ENCODE data around the gene KCNJ18. TPM values are rescaled to one million over a fixed set of nuclear protein-coding genes. Genes with fewer than 3 reads are reported as not detected.
"Not testable (repeated sequence)": the region's sequence is repeated elsewhere in the genome, so short reads cannot be mapped to it uniquely, and the experiment has no call there.

Gene KCNJ18
- polyA plus RNA-seq, 1 donor from 2014 or later = not detected

- not testable (repeated sequence) for H3K27me3 ChIP-seq (ENCODE audit: insufficient read depth, low read depth, low read length); H3K27ac ChIP-seq (ENCODE audit: low read length); H3K9ac ChIP-seq (ENCODE audit: low read length); H3K36me3 ChIP-seq (ENCODE audit: insufficient read depth, low read length); H3F3A ChIP-seq (ENCODE audit: insufficient read depth, low read length, poor library complexity, severe bottlenecking); H3K79me2 ChIP-seq (replicated peaks; ENCODE audit: insufficient read depth, low read length); H3K4me2 ChIP-seq (ENCODE audit: low read length); H3K4me3 ChIP-seq (ENCODE audit: low read length); H4K20me1 ChIP-seq (ENCODE audit: insufficient read depth); H2AFZ ChIP-seq (ENCODE audit: low read depth, low read length); H3K9me2 ChIP-seq (ENCODE audit: insufficient read depth, low read length)
- peaks cover 10% of the 10 kb centered on the region for H3K9me3 ChIP-seq (ENCODE audit: low read length)
Observed at GRCh38 chr17:21708612-21709535, 16.6 kb downstream of the KCNJ18 start.

DNA sequence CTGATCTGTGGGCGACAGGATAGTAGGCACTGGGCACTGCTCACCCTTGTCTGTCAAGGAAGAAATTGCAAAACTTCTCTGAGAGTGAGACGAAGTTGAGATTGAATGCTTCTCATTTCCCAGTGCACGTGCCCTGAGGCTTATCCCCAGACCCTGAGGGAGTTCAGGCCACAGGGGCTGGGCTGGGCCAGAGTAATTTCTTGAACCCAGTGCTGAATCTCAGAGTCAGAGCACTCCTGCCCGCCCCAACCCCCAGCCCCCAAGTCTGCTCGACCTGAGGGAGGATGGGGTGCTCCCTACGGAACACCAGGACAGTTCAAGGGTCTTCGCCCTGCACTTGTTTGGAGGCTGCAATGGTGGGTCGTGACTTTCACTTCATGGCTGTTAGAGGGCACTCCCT lies 17.7 kb downstream of the KCNJ18 start:
- H2AFZ ChIP-seq (ENCODE audit: low read depth, low read length); H3K36me3 ChIP-seq (ENCODE audit: insufficient read depth, low read length); H3K27ac ChIP-seq (ENCODE audit: low read length); H3K9me3 ChIP-seq (ENCODE audit: low read length); H3K9ac ChIP-seq (ENCODE audit: low read length); H3F3A ChIP-seq (ENCODE audit: insufficient read depth, low read length, poor library complexity, severe bottlenecking); H3K4me2 ChIP-seq (ENCODE audit: low read length); H3K27me3 ChIP-seq (ENCODE audit: insufficient read depth, low read depth, low read length); H3K4me3 ChIP-seq (ENCODE audit: low read length); H3K9me2 ChIP-seq (ENCODE audit: insufficient read depth, low read length); H4K20me1 ChIP-seq (ENCODE audit: insufficient read depth); H3K79me2 ChIP-seq (replicated peaks; ENCODE audit: insufficient read depth, low read length): not testable (repeated sequence)

DNA sequence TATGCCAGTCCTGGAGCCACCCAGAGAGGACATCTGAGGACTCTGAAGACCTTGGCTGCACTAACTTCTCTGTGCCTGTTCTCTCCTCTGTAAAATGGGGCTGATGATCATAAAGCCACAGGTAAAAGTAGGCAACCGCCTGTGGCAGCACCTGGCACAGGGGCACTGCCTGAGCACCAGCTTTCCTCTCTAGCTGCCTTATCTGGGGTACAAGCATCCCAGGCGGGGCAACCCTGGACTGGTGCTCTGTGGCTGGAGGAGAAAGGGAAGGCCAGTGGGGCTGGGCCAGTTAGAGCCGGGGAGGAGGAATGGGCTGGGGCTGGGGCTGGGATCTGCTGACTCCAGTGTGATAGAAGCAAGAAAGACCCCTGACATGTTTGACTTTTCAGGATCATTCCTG lies 18.2 kb downstream of the KCNJ18 start:
- not testable (repeated sequence) for H2AFZ ChIP-seq (ENCODE audit: low read depth, low read length); H3K4me2 ChIP-seq (ENCODE audit: low read length); H4K20me1 ChIP-seq (ENCODE audit: insufficient read depth); H3F3A ChIP-seq (ENCODE audit: insufficient read depth, low read length, poor library complexity, severe bottlenecking); H3K9me2 ChIP-seq (ENCODE audit: insufficient read depth, low read length); H3K27me3 ChIP-seq (ENCODE audit: insufficient read depth, low read depth, low read length); H3K79me2 ChIP-seq (replicated peaks; ENCODE audit: insufficient read depth, low read length); H3K27ac ChIP-seq (ENCODE audit: low read length); H3K9me3 ChIP-seq (ENCODE audit: low read length); H3K4me3 ChIP-seq (ENCODE audit: low read length); H3K9ac ChIP-seq (ENCODE audit: low read length); H3K36me3 ChIP-seq (ENCODE audit: insufficient read depth, low read length)

GRCh38 chr17:21711182-21711581 lies 18.9 kb downstream of the KCNJ18 start:
- Histone ChIP-seq H3F3A (ENCODE audit: insufficient read depth, low read length, poor library complexity, severe bottlenecking) (no peaks in the 10 kb centered on the region), H3K27ac (ENCODE audit: low read length) (no peak overlapping the region), H2AFZ (ENCODE audit: low read depth, low read length) (no peak overlapping the region), H3K9ac (ENCODE audit: low read length) (no peak overlapping the region), H3K79me2 (replicated peaks; ENCODE audit: insufficient read depth, low read length) (no peaks in the 10 kb centered on the region), H3K36me3 (ENCODE audit: insufficient read depth, low read length) (no peaks in the 10 kb centered on the region), H4K20me1 (ENCODE audit: insufficient read depth) (no peaks in the 10 kb centered on the region), H3K9me2 (ENCODE audit: insufficient read depth, low read length) (no peaks in the 10 kb centered on the region), H3K9me3 (ENCODE audit: low read length) (peaks cover 3% of the 10 kb centered on the region), H3K4me3 (ENCODE audit: low read length) (no peak overlapping the region), H3K4me2 (ENCODE audit: low read length) (no peak overlapping the region), H3K27me3 (ENCODE audit: insufficient read depth, low read depth, low read length) (no peaks in the 10 kb centered on the region)
- TF ChIP-seq, protein P1, sequence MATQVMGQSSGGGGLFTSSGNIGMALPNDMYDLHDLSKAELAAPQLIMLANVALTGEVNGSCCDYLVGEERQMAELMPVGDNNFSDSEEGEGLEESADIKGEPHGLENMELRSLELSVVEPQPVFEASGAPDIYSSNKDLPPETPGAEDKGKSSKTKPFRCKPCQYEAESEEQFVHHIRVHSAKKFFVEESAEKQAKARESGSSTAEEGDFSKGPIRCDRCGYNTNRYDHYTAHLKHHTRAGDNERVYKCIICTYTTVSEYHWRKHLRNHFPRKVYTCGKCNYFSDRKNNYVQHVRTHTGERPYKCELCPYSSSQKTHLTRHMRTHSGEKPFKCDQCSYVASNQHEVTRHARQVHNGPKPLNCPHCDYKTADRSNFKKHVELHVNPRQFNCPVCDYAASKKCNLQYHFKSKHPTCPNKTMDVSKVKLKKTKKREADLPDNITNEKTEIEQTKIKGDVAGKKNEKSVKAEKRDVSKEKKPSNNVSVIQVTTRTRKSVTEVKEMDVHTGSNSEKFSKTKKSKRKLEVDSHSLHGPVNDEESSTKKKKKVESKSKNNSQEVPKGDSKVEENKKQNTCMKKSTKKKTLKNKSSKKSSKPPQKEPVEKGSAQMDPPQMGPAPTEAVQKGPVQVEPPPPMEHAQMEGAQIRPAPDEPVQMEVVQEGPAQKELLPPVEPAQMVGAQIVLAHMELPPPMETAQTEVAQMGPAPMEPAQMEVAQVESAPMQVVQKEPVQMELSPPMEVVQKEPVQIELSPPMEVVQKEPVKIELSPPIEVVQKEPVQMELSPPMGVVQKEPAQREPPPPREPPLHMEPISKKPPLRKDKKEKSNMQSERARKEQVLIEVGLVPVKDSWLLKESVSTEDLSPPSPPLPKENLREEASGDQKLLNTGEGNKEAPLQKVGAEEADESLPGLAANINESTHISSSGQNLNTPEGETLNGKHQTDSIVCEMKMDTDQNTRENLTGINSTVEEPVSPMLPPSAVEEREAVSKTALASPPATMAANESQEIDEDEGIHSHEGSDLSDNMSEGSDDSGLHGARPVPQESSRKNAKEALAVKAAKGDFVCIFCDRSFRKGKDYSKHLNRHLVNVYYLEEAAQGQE (IDR thresholded peaks at IDR 0.05; ENCODE audit: borderline replicate concordance) = no peak
- no peak for TF ChIP-seq SMC3 (conservative IDR thresholded peaks at IDR 0.05; ENCODE audit: poor library complexity)
- TF ChIP-seq MXI1 (conservative IDR thresholded peaks at IDR 0.05; ENCODE audit: poor library complexity, severe bottlenecking) = no peak
- no peak for TF ChIP-seq RAD21 (conservative IDR thresholded peaks at IDR 0.05)
- no peak for TF ChIP-seq TAF1 (IDR thresholded peaks at IDR 0.05; ENCODE audit: low read depth)
- TF ChIP-seq, protein P2, sequence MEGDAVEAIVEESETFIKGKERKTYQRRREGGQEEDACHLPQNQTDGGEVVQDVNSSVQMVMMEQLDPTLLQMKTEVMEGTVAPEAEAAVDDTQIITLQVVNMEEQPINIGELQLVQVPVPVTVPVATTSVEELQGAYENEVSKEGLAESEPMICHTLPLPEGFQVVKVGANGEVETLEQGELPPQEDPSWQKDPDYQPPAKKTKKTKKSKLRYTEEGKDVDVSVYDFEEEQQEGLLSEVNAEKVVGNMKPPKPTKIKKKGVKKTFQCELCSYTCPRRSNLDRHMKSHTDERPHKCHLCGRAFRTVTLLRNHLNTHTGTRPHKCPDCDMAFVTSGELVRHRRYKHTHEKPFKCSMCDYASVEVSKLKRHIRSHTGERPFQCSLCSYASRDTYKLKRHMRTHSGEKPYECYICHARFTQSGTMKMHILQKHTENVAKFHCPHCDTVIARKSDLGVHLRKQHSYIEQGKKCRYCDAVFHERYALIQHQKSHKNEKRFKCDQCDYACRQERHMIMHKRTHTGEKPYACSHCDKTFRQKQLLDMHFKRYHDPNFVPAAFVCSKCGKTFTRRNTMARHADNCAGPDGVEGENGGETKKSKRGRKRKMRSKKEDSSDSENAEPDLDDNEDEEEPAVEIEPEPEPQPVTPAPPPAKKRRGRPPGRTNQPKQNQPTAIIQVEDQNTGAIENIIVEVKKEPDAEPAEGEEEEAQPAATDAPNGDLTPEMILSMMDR (IDR thresholded peaks at IDR 0.05; ENCODE audit: poor library complexity, severe bottlenecking) = no peak
- TF ChIP-seq EZH2 (IDR thresholded peaks at IDR 0.05; ENCODE audit: borderline replicate concordance, insufficient read depth, low read length, poor library complexity, severe bottlenecking) = no peak
- TF ChIP-seq POLR2AphosphoS5 (IDR thresholded peaks at IDR 0.05) = no peak
- no peak for TF ChIP-seq EP300 (conservative IDR thresholded peaks at IDR 0.05; ENCODE audit: poor library complexity, severe bottlenecking)

GRCh38 chr17:21713020-21713419 lies 20.7 kb downstream of the KCNJ18 start:
- H3K79me2 ChIP-seq (replicated peaks; ENCODE audit: insufficient read depth, low read length); H3K9me2 ChIP-seq (ENCODE audit: insufficient read depth, low read length); H3K9ac ChIP-seq (ENCODE audit: low read length); H3K27ac ChIP-seq (ENCODE audit: low read length); H3K36me3 ChIP-seq (ENCODE audit: insufficient read depth, low read length); H3K4me3 ChIP-seq (ENCODE audit: low read length); H3K9me3 ChIP-seq (ENCODE audit: low read length); H3F3A ChIP-seq (ENCODE audit: insufficient read depth, low read length, poor library complexity, severe bottlenecking); H3K4me2 ChIP-seq (ENCODE audit: low read length); H2AFZ ChIP-seq (ENCODE audit: low read depth, low read length); H4K20me1 ChIP-seq (ENCODE audit: insufficient read depth); H3K27me3 ChIP-seq (ENCODE audit: insufficient read depth, low read depth, low read length): not testable (repeated sequence)
